ENCODE measurements around the gene SPIRE1. TPM values are rescaled to one million over a fixed set of nuclear protein-coding genes. Genes with fewer than 3 reads are reported as not detected.

The SPIRE1 gene
- total RNA-seq, 1 donor from 2014 or later: 20.7 TPM

- H3K4me3 ChIP-seq (ENCODE audit: low read depth, low read length): no peak overlapping the region
- no peak for DNase-seq (ENCODE audit: low read depth)
- TF ChIP-seq CTCF (conservative IDR thresholded peaks at IDR 0.05; ENCODE audit: low read depth, low read length): no peak
Observed at GRCh38 chr18:12468445-12468844, 189.5 kb downstream of the SPIRE1 start.

- no peak for TF ChIP-seq CTCF (conservative IDR thresholded peaks at IDR 0.05; ENCODE audit: low read depth, low read length)
- H3K4me3 ChIP-seq (ENCODE audit: low read depth, low read length): no peak overlapping the region
- no peak for DNase-seq (ENCODE audit: low read depth)
Observed at GRCh38 chr18:12464731-12465130, 193.2 kb downstream of the SPIRE1 start.

- TF ChIP-seq CTCF (conservative IDR thresholded peaks at IDR 0.05; ENCODE audit: low read depth, low read length): no peak
- no peak overlapping the region for H3K4me3 ChIP-seq (ENCODE audit: low read depth, low read length)
- no peak for DNase-seq (ENCODE audit: low read depth)
Observed at GRCh38 chr18:12463191-12463590, 194.7 kb downstream of the SPIRE1 start.

GRCh38 chr18:12462242-12462641 lies 195.7 kb downstream of the SPIRE1 start:
- DNase-seq (ENCODE audit: low read depth): no peak
- TF ChIP-seq CTCF (conservative IDR thresholded peaks at IDR 0.05; ENCODE audit: low read depth, low read length): no peak
- no peak overlapping the region for H3K4me3 ChIP-seq (ENCODE audit: low read depth, low read length)

- H3K4me3 ChIP-seq (ENCODE audit: low read depth, low read length): no peak overlapping the region
- no peak for TF ChIP-seq CTCF (conservative IDR thresholded peaks at IDR 0.05; ENCODE audit: low read depth, low read length)
- no peak for DNase-seq (ENCODE audit: low read depth)
Observed at GRCh38 chr18:12461326-12461725, 196.6 kb downstream of the SPIRE1 start.

GRCh38 chr18:12460874-12461273 lies 197.0 kb downstream of the SPIRE1 start:
- DNase-seq (ENCODE audit: low read depth): no peak
- no peak overlapping the region for H3K4me3 ChIP-seq (ENCODE audit: low read depth, low read length)
- TF ChIP-seq CTCF (conservative IDR thresholded peaks at IDR 0.05; ENCODE audit: low read depth, low read length): no peak

GRCh38 chr18:12458771-12459170 lies 199.1 kb downstream of the SPIRE1 start:
- no peak for TF ChIP-seq CTCF (conservative IDR thresholded peaks at IDR 0.05; ENCODE audit: low read depth, low read length)
- no peak overlapping the region for H3K4me3 ChIP-seq (ENCODE audit: low read depth, low read length)
- DNase-seq (ENCODE audit: low read depth): no peak

Data from epithelial cell of proximal tubule (primary cell).